HG03571 (cell line): ENCODE data around the gene CAMTA1.
A peak's percentile ranks its signal among the peaks of the same experiment; 100 is the strongest.
"Not testable (repeated sequence)": the region's sequence is repeated elsewhere in the genome, so short reads cannot be mapped to it uniquely, and the experiment has no call there.

Source experiments
- ATAC-seq: cut with Tn5 transposase; IDR thresholded peaks from one replicate; pipeline ENCODE4 v1.9.1; 2021; ENCODE audit not compliant: unreplicated experiment

The CAMTA1 gene, protein sequence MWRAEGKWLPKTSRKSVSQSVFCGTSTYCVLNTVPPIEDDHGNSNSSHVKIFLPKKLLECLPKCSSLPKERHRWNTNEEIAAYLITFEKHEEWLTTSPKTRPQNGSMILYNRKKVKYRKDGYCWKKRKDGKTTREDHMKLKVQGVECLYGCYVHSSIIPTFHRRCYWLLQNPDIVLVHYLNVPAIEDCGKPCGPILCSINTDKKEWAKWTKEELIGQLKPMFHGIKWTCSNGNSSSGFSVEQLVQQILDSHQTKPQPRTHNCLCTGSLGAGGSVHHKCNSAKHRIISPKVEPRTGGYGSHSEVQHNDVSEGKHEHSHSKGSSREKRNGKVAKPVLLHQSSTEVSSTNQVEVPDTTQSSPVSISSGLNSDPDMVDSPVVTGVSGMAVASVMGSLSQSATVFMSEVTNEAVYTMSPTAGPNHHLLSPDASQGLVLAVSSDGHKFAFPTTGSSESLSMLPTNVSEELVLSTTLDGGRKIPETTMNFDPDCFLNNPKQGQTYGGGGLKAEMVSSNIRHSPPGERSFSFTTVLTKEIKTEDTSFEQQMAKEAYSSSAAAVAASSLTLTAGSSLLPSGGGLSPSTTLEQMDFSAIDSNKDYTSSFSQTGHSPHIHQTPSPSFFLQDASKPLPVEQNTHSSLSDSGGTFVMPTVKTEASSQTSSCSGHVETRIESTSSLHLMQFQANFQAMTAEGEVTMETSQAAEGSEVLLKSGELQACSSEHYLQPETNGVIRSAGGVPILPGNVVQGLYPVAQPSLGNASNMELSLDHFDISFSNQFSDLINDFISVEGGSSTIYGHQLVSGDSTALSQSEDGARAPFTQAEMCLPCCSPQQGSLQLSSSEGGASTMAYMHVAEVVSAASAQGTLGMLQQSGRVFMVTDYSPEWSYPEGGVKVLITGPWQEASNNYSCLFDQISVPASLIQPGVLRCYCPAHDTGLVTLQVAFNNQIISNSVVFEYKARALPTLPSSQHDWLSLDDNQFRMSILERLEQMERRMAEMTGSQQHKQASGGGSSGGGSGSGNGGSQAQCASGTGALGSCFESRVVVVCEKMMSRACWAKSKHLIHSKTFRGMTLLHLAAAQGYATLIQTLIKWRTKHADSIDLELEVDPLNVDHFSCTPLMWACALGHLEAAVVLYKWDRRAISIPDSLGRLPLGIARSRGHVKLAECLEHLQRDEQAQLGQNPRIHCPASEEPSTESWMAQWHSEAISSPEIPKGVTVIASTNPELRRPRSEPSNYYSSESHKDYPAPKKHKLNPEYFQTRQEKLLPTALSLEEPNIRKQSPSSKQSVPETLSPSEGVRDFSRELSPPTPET (N-terminal part only)

DNA sequence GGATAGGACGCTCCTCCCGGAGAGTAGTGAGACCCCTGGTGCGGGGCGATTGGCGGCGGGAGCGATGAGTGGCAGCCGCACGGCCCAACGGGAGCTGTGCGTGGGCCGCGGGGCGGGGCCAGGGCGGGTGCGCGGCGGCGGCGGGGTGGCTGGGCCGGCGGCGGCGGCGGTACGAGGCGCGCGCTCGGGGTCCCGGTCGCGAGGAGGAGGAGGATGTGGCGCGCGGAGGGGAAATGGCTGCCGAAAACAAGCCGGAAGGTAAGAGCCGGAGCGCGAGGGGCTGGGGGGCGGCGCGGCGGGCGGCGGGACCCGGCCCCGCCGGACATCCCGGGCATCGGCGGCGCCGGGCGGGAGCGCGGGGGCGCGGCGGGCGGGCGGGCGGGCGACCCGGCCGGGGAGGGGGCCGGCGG is at the start of gene CAMTA1:
Gene CAMTA1, plus strand, starts transcription at position 137 of the 410 bp plus-strand sequence. Its CDS starts 77 bp downstream, at position 214.
- peak; percentile 70 for ATAC-seq

DNA sequence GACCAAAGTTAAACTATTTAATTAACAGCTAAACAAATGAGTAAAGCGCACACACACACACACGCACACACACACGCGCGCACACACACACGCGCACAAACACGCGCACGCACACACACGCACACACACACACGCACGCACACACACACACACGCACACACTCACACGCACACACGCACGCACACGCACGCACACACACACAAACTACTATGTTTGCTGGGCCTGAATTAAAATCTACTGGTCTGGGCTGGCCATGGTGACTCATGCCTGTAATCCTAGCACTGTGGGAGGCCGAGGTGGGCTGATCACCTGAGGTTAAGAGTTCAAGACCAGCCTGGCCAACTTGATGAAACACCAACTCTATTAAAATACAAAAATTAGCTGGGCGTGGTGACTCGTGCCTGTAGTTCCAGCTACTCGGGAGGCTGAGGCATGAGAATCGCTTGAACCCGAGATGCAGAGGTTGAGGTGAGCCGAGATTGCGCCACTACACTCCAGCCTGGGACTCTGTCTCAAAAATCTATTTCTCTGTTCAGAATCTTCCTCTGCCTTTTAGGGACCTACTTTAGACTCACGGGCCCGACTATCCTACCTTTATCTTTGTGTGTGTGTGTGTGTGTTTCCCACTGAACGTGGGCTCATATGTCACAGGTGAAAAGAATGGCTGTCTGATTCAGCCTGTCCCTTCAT is 46.1 kb upstream of the CAMTA1 start:
- no peak for ATAC-seq

DNA sequence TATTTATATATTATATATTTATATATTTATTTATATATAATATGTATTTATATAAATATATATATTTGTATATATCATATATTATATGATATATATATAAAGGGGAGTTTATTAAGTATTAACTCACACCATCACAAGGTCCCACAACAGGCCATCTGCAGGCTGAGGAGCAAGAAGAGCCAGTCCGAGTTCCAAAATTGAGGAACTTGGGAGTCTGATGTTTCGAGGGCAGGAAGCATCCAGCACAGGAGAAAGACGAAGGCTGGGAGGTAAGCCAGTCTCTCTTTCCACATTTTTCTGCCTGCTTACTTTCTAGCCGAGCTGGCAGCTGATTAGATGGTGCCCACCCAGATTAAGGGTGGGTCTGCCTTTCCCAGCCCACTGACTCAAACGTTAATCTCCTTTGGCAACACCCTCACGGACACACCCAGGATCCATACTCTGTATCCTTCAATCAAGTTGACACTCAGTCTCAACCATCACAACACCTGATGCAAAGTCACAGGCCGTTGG is 42.5 kb upstream of the CAMTA1 start:
- not testable (repeated sequence) for ATAC-seq

DNA sequence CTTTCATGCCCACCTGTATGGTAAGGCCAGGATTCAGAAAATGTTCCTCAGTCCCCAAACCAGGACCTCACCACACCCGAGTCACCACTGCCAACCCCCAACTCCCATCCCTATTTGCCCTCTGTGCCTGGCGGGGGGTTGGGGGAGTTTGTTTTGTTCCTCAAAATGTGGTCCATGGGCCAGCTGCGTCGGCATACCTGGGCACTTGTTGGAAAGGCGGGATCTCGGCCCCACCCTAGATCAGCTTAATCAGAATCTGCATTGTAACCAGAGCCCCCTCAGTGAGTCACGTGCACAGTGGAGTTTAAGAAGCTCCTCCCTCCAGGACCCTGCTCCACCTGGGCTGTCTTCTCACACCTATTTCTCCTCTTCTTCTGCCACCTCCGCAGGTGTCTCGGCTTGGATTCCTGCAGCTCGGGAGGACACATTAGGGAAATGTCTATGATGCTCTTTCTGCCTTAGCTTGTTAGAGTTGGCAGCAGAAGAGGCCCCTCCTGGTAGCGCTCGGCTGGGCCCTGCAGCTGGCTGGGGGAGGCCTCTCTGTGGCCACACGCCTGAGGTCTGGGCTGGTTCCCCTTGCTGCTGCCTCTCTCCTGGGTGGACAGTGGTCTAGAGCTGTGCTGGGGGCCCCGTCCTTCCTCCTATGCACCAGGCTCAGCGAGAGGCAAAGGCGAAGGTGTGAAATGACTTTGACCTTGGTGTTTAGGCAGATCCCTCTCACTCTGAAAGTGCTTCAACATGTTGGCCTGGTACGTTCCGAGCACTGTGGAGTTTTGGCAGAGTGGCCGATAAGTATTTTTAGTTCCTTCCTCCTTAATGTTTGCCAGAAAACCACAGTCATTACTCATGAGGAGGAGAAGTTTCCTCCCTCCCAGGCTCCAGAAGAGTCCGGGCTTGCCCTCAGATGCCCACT is 41.8 kb upstream of the CAMTA1 start:
- no peak for ATAC-seq

DNA sequence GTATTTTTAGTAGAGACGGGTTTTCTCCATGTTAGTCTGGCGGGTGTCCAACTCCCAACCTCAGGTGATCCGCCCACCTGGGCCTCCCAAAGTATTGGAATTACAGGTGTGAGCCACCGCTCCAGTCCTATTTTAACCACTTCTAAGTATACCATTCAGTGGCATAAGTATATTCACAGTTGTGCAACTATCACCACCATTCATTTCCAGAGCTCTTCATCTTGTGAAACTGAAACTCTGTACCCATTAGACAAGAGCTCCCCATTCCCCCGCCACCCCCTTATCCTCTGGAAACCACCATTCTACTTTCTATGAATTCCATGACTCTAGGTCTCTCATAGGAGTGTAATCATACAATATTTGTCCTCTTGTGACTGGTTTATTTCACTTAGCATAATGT is 40.2 kb upstream of the CAMTA1 start:
- no peak for ATAC-seq

DNA sequence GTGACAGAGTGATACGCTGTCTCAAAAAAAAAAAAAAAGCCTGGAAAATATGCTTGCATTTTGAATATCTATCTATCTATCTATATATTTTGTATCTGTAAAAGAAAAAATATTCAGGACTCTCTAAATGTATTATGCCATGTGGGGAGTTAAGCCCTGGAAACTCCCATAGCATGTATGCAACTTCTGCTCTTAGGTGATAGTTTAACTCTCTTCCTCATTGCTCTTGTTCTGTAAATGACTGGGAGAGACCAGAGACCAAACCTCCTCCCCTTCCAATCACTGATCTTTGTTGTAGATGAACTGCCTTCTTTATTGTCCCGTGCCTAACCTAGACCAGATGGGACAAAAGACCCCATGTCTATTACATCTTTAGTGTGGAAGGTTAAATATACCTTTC is 37.6 kb upstream of the CAMTA1 start:
- no peak for ATAC-seq

DNA sequence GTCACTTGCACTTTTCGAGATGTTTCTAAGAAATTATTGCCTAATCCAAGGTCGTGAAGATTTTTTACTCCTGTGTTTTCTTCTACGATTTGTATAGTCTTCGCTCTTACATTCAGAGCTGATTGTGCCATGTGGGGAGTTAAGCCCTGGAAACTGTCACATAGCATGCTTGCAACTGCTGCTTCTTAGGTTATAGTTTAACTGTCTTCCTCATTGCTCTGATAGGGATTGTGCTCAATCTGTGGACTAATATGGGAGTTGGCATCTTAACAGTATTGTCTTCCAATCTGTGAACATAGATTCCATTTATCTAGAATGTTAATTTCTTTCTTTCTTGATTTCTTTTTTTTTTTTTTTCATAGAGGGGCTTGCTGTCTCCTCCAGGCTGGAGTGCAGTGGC is 34.8 kb upstream of the CAMTA1 start:
- ATAC-seq: no peak

DNA sequence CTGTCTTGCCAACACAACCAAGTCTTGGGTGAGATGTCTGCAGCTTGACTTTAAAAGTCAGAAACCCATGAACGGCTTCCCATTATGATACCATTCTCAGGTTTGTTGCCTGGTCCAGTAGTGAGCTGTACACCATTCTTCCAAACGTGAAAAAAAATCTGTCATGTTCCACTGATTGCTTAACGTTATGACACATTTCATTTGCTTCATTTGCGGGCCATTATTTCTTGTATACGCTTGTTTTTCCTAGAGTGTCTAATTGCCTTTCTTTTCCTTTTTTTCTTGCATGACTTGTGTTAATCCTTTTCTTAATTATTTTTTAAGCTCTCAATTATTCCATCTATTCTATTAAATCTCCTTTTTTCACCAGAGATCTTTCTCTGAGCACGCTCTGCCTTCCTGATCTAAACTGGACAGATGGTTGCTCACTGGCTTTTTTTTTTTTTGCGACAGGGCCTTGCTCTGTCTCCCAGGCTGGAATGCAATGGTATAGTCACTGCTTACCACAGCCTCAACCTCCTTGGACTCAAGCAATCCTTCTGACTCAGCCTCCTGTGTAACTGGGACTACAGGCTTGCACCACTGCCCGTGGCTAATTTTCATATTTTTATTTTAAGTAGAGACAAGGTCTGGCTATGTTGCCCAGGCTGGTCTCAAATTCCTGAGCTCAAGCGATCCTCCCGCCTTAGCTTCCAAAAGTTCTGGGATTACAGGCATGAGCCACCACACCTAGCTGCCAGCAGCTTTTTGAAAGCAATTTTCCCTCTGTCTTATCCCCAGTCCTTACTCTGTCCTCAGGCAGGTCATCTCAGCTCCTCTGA is 31.7 kb upstream of the CAMTA1 start:
- no peak for ATAC-seq

DNA sequence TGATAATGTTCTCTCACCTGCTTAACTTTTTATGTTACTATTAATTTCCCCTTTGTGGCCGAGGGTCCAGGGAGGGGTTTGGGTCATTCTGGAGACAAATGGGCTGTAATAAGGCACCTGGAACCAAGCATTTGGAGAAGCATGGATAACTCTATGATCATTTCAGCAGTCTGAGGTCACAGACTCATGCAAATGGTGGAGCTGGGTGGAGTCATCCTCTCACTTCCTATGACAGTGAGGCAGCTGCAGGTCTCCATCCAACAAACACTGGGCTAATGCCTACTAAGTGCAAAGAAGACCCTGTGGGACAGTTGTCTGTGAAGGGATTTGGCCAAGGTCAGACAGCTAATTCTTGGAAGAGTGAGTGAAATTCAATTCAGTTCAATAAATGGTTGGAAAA is 28.8 kb upstream of the CAMTA1 start:
- no peak for ATAC-seq

DNA sequence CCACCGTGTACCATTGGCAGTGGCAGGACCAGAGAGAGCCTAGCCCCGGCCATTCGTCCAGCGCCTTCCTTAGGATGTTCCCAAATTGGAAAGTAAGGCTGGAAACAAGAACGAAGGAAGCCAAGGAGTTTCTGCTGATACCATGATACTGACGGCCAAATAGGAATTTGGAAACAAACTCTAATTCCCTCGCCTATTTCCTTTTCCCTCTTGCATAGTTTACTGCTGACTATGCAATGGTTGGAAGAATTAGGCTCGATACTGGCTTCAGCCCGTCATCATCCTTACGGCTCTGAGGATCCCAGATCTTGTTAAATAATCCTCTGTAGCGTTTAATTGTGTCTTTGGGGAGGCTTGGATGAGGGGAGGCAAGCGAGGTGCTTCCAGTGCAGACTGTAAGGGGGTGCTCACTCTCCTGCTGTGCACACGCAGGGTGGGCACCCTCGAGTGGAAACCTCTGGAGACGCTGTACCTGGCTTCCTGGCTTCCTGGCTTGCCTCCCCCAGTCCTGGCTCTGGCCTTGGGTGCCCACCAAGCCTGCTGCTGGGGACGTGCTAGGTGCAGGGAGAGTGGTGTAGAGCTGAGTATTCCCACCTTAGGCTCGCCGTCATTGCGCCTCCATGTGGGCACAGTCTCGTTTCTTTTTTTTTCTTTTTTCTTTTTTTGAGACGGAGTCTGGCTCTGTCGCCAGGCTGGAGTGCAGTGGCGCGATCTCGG is 27.4 kb upstream of the CAMTA1 start:
- ATAC-seq: no peak

DNA sequence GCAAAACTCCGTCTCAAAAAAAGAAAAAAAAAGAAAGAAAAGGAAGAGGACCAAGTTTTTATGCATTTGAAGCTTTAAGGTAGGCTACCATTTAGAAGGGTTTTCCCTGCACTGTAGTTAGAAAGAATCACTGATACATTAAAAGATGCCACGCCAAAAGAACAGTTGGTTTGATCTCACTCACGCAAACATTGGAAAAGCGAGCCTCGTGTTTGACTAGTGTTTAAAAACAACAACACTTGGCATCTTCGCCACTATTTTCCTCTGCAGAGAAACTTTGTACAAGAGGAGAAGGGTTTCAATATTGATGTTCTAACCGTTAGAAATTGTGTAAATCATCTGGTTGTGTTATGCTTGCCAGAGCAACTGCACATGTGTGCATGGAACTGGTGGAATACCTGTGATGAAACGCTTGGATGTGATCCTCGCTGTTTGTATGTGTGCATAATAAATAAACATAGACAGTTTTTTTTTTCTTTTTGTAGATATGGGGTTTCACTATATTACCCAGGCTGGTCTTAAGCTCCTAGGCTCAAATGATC is 24.0 kb upstream of the CAMTA1 start:
- no peak for ATAC-seq

DNA sequence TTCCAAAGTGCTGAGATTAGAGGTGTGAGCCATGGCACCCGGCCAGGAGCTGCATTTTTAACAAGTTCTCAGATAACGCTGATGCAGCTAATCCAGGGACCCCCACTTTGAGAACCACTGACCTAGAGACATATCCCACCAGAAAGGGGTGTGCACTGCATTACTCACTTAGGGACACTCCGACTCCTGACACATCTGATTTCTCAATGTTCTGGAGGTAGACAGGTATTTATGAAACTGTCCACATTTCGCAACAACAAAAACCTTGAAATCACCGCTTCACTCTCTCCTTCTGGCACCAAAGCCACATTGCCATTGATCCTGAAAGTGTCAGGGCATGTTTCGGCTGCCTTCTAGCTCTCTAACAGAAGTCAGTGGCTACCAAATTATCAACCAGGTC is 23.2 kb upstream of the CAMTA1 start:
- ATAC-seq: no peak

DNA sequence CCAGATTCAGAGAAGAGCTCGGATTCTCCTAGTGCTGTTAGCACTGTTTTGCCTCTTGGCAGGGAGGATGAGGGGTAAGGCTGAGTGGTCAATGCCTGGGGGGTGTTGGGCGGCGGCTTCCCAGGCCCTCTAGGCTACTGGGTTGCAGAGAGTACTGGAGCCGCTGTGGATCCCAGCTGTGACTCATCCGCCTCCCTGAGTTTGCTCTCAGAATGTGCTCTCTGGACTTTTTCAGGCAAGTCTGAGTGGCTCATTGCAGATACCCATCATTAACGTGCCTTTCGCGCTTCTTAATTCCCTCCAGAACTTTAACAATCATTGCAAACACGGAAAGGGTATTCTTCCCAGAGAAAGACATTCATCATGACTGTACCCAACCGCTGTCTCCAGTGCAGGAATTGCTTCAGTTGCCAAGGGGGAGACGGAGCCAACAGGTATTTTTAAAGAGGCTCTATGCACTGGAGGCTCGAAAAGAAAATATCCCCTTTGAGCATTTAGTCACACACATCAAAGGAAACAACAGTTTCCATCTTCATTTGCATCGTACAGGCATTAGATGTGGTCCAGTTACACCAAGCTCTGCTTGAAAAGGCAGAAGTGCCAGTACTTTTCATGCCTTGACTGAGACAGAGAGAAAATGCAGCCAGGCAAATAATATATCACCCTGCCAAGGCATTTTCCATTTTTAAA is 14.4 kb upstream of the CAMTA1 start:
- no peak for ATAC-seq

DNA sequence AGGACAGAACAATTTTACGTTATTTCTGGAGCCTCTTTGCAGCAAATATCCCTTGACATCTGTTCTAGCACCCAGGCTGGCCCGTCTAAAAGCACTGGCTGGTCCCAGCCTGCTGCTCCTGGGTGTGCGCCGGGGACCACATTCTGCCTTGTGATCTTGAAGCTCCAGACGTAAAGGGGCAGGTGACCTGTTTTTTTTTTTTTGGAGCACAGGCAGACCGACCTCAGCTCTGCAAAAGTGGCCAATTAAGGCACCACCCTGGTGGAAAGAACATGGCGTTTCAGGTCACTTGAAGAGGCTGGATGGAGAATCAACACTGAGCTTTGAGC is 13.8 kb upstream of the CAMTA1 start:
- no peak for ATAC-seq

DNA sequence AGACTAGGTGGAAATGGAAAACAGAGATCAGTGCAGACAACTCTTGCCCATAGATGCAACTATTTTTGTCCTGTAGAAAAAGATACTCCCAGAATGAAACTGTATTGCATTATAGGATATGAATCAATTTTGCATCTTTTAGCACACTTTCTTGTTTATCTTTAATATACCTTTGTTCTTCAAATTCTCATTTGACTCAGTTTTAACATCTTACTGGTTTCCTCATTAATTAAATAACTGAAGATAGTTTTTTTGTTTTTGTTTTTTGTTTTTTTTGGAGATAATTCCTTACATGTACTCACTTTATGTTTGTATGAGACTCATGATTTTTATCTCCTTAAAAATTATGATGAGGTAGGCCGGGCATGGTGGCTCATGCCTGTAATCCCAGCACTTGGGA is 10.9 kb upstream of the CAMTA1 start:
- ATAC-seq: no peak

DNA sequence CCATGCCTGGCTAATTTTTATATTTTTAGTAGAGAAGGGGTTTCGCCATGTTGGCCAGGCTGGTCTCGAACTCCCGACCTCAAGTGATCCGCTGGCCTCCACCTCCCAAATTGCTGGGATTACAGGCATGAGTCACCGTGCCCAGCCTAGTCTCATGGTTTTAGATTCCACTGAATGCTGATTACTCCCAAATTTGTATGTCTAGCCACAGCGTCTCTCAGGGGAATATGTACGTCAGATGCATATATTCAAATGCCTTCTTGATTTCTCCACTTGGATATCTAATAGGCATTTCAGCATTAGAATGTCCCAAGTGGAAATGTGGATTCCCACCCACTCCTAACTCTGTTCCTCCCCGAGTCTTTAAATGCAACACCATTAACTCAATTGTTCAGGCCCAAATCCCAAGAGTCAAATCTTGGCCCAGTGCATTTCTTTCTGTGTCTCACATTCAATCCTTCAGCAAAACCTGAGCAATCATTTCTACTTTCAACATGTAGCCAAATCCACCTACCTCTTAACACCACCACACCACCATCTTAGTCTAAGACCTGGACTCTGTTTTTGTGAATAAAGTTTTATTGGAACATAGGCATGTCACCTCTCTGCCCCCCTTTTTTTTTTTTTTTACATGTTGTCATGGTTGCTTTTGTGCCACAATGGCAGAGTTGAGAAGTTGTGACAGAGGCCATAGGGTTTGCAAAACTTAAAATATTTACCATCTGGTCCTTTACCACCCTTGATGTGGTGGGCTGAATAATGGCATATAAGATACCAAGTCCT is 9.8 kb upstream of the CAMTA1 start:
- no peak for ATAC-seq
